ENCODE measurements around the gene CITED2. TPM values are rescaled to one million over a fixed set of nuclear protein-coding genes. Genes with fewer than 3 reads are reported as not detected.
A peak's percentile ranks its signal among the peaks of the same experiment; 100 is the strongest.

The CITED2 gene
- total RNA-seq, 1 experiment from 2014 or later, result 19.3 TPM

- DNase-seq (ENCODE audit: low read depth), result no peak
These were observed 43.5 kb downstream of the CITED2 start for GRCh38 chr6:139330826-139331500.

DNA sequence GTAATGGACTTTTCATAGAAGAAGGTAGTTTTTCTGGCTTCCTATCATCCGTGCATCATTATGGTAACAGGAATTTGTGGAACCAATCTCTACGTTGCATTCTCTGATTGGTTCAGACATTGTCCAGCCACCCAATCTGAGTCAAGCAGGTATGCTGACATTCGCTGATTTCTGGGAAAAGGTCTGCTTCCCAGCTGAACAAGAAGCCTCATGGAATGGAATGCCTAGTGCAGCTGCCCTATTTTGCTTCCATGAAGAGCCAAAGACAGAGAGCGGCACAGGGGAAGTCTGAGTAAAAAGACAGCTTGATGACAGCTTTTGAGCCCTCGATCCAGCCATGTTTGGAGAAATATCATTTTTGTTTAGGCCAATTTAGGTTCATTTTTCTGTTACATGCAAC is 44.1 kb downstream of the CITED2 start:
- no peak for DNase-seq (ENCODE audit: low read depth)

- DNase-seq (ENCODE audit: low read depth), result no peak
These were observed 45.2 kb downstream of the CITED2 start for GRCh38 chr6:139329224-139329623.

- DNase-seq (ENCODE audit: low read depth), result no peak
These were observed 47.4 kb downstream of the CITED2 start for GRCh38 chr6:139327038-139327437.

- DNase-seq (ENCODE audit: low read depth), result no peak
These were observed 48.8 kb downstream of the CITED2 start for GRCh38 chr6:139325686-139326085.

- DNase-seq (ENCODE audit: low read depth), result no peak
These were observed 49.3 kb downstream of the CITED2 start for GRCh38 chr6:139325125-139325524.

- no peak for DNase-seq (ENCODE audit: low read depth)
These were observed 50.2 kb downstream of the CITED2 start for GRCh38 chr6:139324301-139324555.

- peak; percentile 32 for DNase-seq (ENCODE audit: low read depth)
These were observed 50.7 kb downstream of the CITED2 start for GRCh38 chr6:139323511-139324300.

Other genes with a start within 250 kb of the CITED2 start
- gene HECA, start 239.6 kb downstream of the CITED2 start, total RNA-seq (2014; rRNA removed; shearing (Covaris generic)), result 11.8 and 15.7 TPM in 2 replicates
- gene TXLNB, start 82.7 kb downstream of the CITED2 start, total RNA-seq (2014; rRNA removed; shearing (Covaris generic)), result 0.11 TPM in 1 of 2 replicates, not detected in the other

Measured in Daoy (cell line).